Measurements from ENCODE around the gene ITM2C.

Gene ITM2C

GRCh38 chr2:230864605-230865306 is at the start of gene ITM2C:
TSS of gene ITM2C (plus strand) at chr2:230864942. CDS start at chr2:230865026, 84 bp downstream.
- peak; percentile 32 for DNase-seq (ENCODE audit: low read depth, low spot score)

- no peak for DNase-seq (ENCODE audit: low read depth, low spot score)
Observed at GRCh38 chr2:230815088-230815487, 49.7 kb upstream of the ITM2C start.

GRCh38 chr2:230816735-230817134 is 48.0 kb upstream of the ITM2C start:
- no peak for DNase-seq (ENCODE audit: low read depth, low spot score)

- no peak for DNase-seq (ENCODE audit: low read depth, low spot score)
Observed at GRCh38 chr2:230819433-230819832, 45.3 kb upstream of the ITM2C start.

- no peak for DNase-seq (ENCODE audit: low read depth, low spot score)
Observed at GRCh38 chr2:230821261-230821990, 43.3 kb upstream of the ITM2C start.

GRCh38 chr2:230821991-230822520 is 42.7 kb upstream of the ITM2C start:
- no peak for DNase-seq (ENCODE audit: low read depth, low spot score)

- no peak for DNase-seq (ENCODE audit: low read depth, low spot score)
Observed at GRCh38 chr2:230823264-230823964, 41.3 kb upstream of the ITM2C start.

- DNase-seq (ENCODE audit: low read depth, low spot score): peak; percentile 36
Observed at GRCh38 chr2:230824406-230824978, 40.2 kb upstream of the ITM2C start.

GRCh38 chr2:230825354-230825753 is 39.4 kb upstream of the ITM2C start:
- no peak for DNase-seq (ENCODE audit: low read depth, low spot score)

- DNase-seq (ENCODE audit: low read depth, low spot score): no peak
Observed at GRCh38 chr2:230827774-230828271, 36.9 kb upstream of the ITM2C start.

GRCh38 chr2:230828272-230828961 is 36.3 kb upstream of the ITM2C start:
- DNase-seq (ENCODE audit: low read depth, low spot score): no peak

- no peak for DNase-seq (ENCODE audit: low read depth, low spot score)
Observed at GRCh38 chr2:230829293-230829692, 35.4 kb upstream of the ITM2C start.

GRCh38 chr2:230829959-230830358 is 34.8 kb upstream of the ITM2C start:
- DNase-seq (ENCODE audit: low read depth, low spot score): no peak

GRCh38 chr2:230830428-230830827 is 34.3 kb upstream of the ITM2C start:
- DNase-seq (ENCODE audit: low read depth, low spot score): no peak

- no peak for DNase-seq (ENCODE audit: low read depth, low spot score)
Observed at GRCh38 chr2:230840301-230840700, 24.4 kb upstream of the ITM2C start.

GRCh38 chr2:230842473-230842872 is 22.3 kb upstream of the ITM2C start:
- DNase-seq (ENCODE audit: low read depth, low spot score): no peak

- no peak for DNase-seq (ENCODE audit: low read depth, low spot score)
Observed at GRCh38 chr2:230843132-230843531, 21.6 kb upstream of the ITM2C start.

GRCh38 chr2:230846360-230846759 is 18.4 kb upstream of the ITM2C start:
- DNase-seq (ENCODE audit: low read depth, low spot score): no peak

- peak; percentile 72 for DNase-seq (ENCODE audit: low read depth, low spot score)
Observed at GRCh38 chr2:230847883-230848388, 16.8 kb upstream of the ITM2C start.

GRCh38 chr2:230849633-230850357 is 14.9 kb upstream of the ITM2C start:
- DNase-seq (ENCODE audit: low read depth, low spot score): peak; percentile 61

Data from activated CD4-positive, CD25-positive, alpha-beta regulatory T cell treated with anti-CD3 and anti-CD28 coated beads, Interleukin-2, amount 50 U/mL, for 16 hours (primary cell).